ENCODE results near the gene C4B. TPM values are rescaled to one million over a fixed set of nuclear protein-coding genes. Genes with fewer than 3 reads are reported as not detected.
"Not testable (repeated sequence)": the region's sequence is repeated elsewhere in the genome, so short reads cannot be mapped to it uniquely, and the experiment has no call there.

The C4B gene
- total RNA-seq, 2 experiments from 2014 or later: 3.0 to 4.0 TPM

- ATAC-seq (ENCODE audit: poor library complexity) (peak; percentile 91), DNase-seq (peak; percentile 87 to 99 (median 95))
- ChIA-PET CTCF (interaction anchor here (1.0 to 1.5 kb wide), 2 partner anchors 20 to 74 kb away, joined by 4 to 7 read pairs; no protein-coding TSS in a partner anchor), POLR2A (interaction anchor here (0.6 to 6.7 kb wide), 28 partner anchors 8 to 1911 kb away, joined by 3 to 102 read pairs (median 4); partner anchors contain the start of genes APOM, ATF6B, BAG6 and CUTA)
- peak within 1 kb of the TSS; percentile 84 for H3K4me3 ChIP-seq (ENCODE audit: low read length)
- peaks cover 32% of the 10 kb centered on the region for H3K4me1 ChIP-seq (ENCODE audit: insufficient read depth, low read length)
- H3K27me3 Mint-ChIP-seq: peaks cover 6% of the 10 kb centered on the region
- peak within 1 kb of the TSS; percentile 100 for H3K4me3 Mint-ChIP-seq
- peaks cover 60% of the 10 kb centered on the region for H3K36me3 Mint-ChIP-seq (ENCODE audit: low read depth)
- H3K27me3 ChIP-seq (ENCODE audit: control insufficient read depth in 1 of 2, insufficient read depth in 2 of 2, low read length in 2 of 2): no peaks in the 10 kb centered on the region
- H3K9me3 Mint-ChIP-seq: no peaks in the 10 kb centered on the region
- peak within 1 kb of the TSS; percentile 100 for H3K27ac Mint-ChIP-seq
- peaks cover 35% of the 10 kb centered on the region for H3K36me3 ChIP-seq (ENCODE audit: insufficient read depth, low read length)
- H3K9me3 ChIP-seq (ENCODE audit: control insufficient read depth in 1 of 2, insufficient read depth in 1 of 2, low read length in 2 of 2): no peaks in the 10 kb centered on the region
- H3K27ac ChIP-seq (ENCODE audit: low read depth in 1 of 2, low read length in 2 of 2): peak within 1 kb of the TSS; percentile 99 to 100
- H3K4me1 Mint-ChIP-seq (ENCODE audit: low read depth): peaks cover 34% of the 10 kb centered on the region
- intact Hi-C loops (cut with DNase I, micrococcal nuclease): loop anchor here (1.0 to 10.0 kb wide), 3 partner anchors 13 to 817 kb away; partner anchors contain the start of genes SKIC2 (in 2 of the 2), AGPAT1 (in 1 of the 2), CCHCR1 (in 1 of the 2) and RNF5 (in 1 of the 2)
- TF ChIP-seq CTCF (IDR thresholded peaks at IDR 0.05): no peak
These were observed 42.4 kb upstream of the C4B start, which contains the start of gene DXO for GRCh38 chr6:31971993-31972708. Gene DXO (minus strand): TSS chr6:31972138. CDS start chr6:31971675, 463 bp downstream.

GRCh38 chr6:31972709-31973350 lies 41.8 kb upstream of the C4B start:
- Mint-ChIP-seq H3K36me3 (ENCODE audit: low read depth) (peaks cover 53% of the 10 kb centered on the region), H3K9me3 (no peaks in the 10 kb centered on the region), H3K27me3 (peaks cover 6% of the 10 kb centered on the region), H3K4me1 (ENCODE audit: low read depth) (peaks cover 34% of the 10 kb centered on the region), H3K4me3 (peak overlapping the region; percentile 100), H3K27ac (peak overlapping the region; percentile 100)
- POLR2A ChIA-PET: interaction anchor here (0.6 to 6.7 kb wide), 20 partner anchors 15 to 1912 kb away, joined by 3 to 102 read pairs (median 4); partner anchors contain the start of genes APOM, ATF6B, BAG6 and CUTA
- peak overlapping the region; percentile 99 to 100 for H3K27ac ChIP-seq (ENCODE audit: low read depth in 1 of 2, low read length in 2 of 2)
- peaks cover 32% of the 10 kb centered on the region for H3K4me1 ChIP-seq (ENCODE audit: insufficient read depth, low read length)
- DNase-seq (no peak), ATAC-seq (ENCODE audit: poor library complexity) (no peak)
- intact Hi-C loops (cut with DNase I, micrococcal nuclease): loop anchor here (1.0 to 10.0 kb wide), 3 partner anchors 14 to 818 kb away; partner anchors contain the start of genes AGPAT1 (in 1 of the 2), CCHCR1 (in 1 of the 2), RNF5 (in 1 of the 2) and SKIC2 (in 1 of the 2)
- TF ChIP-seq CTCF (IDR thresholded peaks at IDR 0.05): no peak
- no peaks in the 10 kb centered on the region for H3K27me3 ChIP-seq (ENCODE audit: control insufficient read depth in 1 of 2, insufficient read depth in 2 of 2, low read length in 2 of 2)
- peaks cover 28% of the 10 kb centered on the region for H3K36me3 ChIP-seq (ENCODE audit: insufficient read depth, low read length)
- no peaks in the 10 kb centered on the region for H3K9me3 ChIP-seq (ENCODE audit: control insufficient read depth in 1 of 2, insufficient read depth in 1 of 2, low read length in 2 of 2)
- peak overlapping the region; percentile 84 for H3K4me3 ChIP-seq (ENCODE audit: low read length)
- CTCF ChIA-PET: interaction anchor here (1.5 kb wide), 1 partner anchor 21 kb away, joined by 7 read pairs; no protein-coding TSS in a partner anchor

- H3K9me3 ChIP-seq (ENCODE audit: control insufficient read depth in 1 of 2, insufficient read depth in 1 of 2, low read length in 2 of 2); H3K27me3 ChIP-seq (ENCODE audit: control insufficient read depth in 1 of 2, insufficient read depth in 2 of 2, low read length in 2 of 2); H3K27ac Mint-ChIP-seq; H3K9me3 Mint-ChIP-seq; H3K27ac ChIP-seq (ENCODE audit: low read depth in 1 of 2, low read length in 2 of 2); H3K36me3 ChIP-seq (ENCODE audit: insufficient read depth, low read length); POLR2A ChIA-PET; H3K27me3 Mint-ChIP-seq; H3K4me3 ChIP-seq (ENCODE audit: low read length); ATAC-seq (ENCODE audit: poor library complexity); H3K4me3 Mint-ChIP-seq; CTCF ChIA-PET: not testable (repeated sequence)
- H3K4me1 ChIP-seq (ENCODE audit: insufficient read depth, low read length): peaks cover 34% of the 10 kb centered on the region
- DNase-seq: peak in 1 of 14 experiments; percentile 17
- H3K36me3 Mint-ChIP-seq (ENCODE audit: low read depth): peaks cover 27% of the 10 kb centered on the region
- peaks cover 43% of the 10 kb centered on the region for H3K4me1 Mint-ChIP-seq (ENCODE audit: low read depth)
- intact Hi-C loops (cut with DNase I, micrococcal nuclease): loop anchor here in 1 of 2 experiments (10.0 kb wide), 2 partner anchors 199 to 821 kb away; partner anchors contain the start of genes AGPAT1, CCHCR1, RNF5 and TCF19
These were observed 38.5 kb upstream of the C4B start for GRCh38 chr6:31976065-31976464.
